K562 (cell line): Measurements from ENCODE around the gene ADGRF1. TPM values are rescaled to one million over a fixed set of nuclear protein-coding genes. Genes with fewer than 3 reads are reported as not detected.

Experiments used
- ATAC-seq: fragments of 200-7000 bp; cut with Tn5 transposase; 3 replicates; pipeline ENCODE4 v1.9.1; 2020; ENCODE audit warnings: moderate library complexity
- BruUV-seq: library from RNA; stranded (reverse); fragments of 400-500 nt; replicated peaks from 2 replicates; lab custom pipeline; 2021; lab: Mats Ljungman, UMichigan
- CTCF ChIA-PET: fragments of 300-600 bp; formaldehyde crosslinking; extraction: SDS; loops from one replicate; lab custom pipeline; 2021; ENCODE audit warnings: low intra/inter-chr PET ratio; lab: Yijun Ruan, JAX
- POLR2A ChIA-PET: fragments of 300-600, 350-650 bp; sonication (Branson Sonifier 250); formaldehyde crosslinking; extraction: SDS; loops from one replicate; lab custom pipeline; 2021; ENCODE audit warnings: antibody characterized with exemption, inconsistent platforms; lab: Yijun Ruan, JAX
- DNase-seq, 4 experiments: peaks; one replicate each; pipeline versions ENCODE4 v3.0.0 to v3.0.0-alpha.2; 2011 to 2018; ENCODE audit warnings: low spot score in 3 of 4, mixed read lengths in 3 of 4; ENCODE audit errors: extremely low read depth in 1 of 4
- FAIRE-seq: peaks from 2 replicates; lab custom pipeline; 2011; peaks lifted over from hg19 to GRCh38; lab: Jason Lieb, UNC
- H2AFZ ChIP-seq: 2 replicates; pipeline ENCODE4 v1.6.0; 2011; ENCODE audit warnings: low read depth, low read length, control low read depth, inconsistent platforms
- H3K27ac ChIP-seq: fragments of 200-600 bp; 3 replicates; pipeline ENCODE4 v1.8.0; 2011; ENCODE audit warnings: low read depth, mild to moderate bottlenecking, control low read depth, inconsistent platforms, low read length, moderate library complexity, mixed read lengths; ENCODE audit errors: extremely low read depth
- H3K27me3 ChIP-seq, 2 experiments: fragments of 300-600 bp in 1 of 2; 2 replicates in 1 of 2; 3 replicates in 1 of 2; pipeline versions ENCODE4 v1.6.0 to v1.8.0; 2011; ENCODE audit warnings: inconsistent platforms in 2 of 2, low read length in 2 of 2, mild to moderate bottlenecking in 1 of 2, mixed read lengths in 1 of 2, moderate library complexity in 1 of 2; ENCODE audit not compliant: control insufficient read depth in 2 of 2, insufficient read depth in 2 of 2
- H3K36me3 ChIP-seq: fragments of 300-600 bp; 3 replicates; pipeline ENCODE4 v1.8.0; 2011; ENCODE audit warnings: mild to moderate bottlenecking, low read length, inconsistent platforms; ENCODE audit not compliant: control insufficient read depth, insufficient read depth
- H3K4me1 ChIP-seq, 2 experiments: fragments of 200-600 bp in 1 of 2; replicated peaks in 1 of 2; 2 replicates in 1 of 2; 3 replicates in 1 of 2; pipeline versions ENCODE4 v1.5.1 to v1.8.0; 2011; ENCODE audit warnings: inconsistent platforms in 2 of 2, low read length in 2 of 2, mild to moderate bottlenecking in 1 of 2, mixed read lengths in 1 of 2, moderate library complexity in 1 of 2; ENCODE audit not compliant: control insufficient read depth in 2 of 2, insufficient read depth in 2 of 2
- H3K4me2 ChIP-seq: 2 replicates; pipeline ENCODE4 v1.6.1; 2011; ENCODE audit warnings: low read length, control low read depth, inconsistent platforms, mixed read lengths; ENCODE audit not compliant: insufficient read depth
- H3K4me3 ChIP-seq: fragments of 200-600 bp; sonication (generic), shearing (Covaris generic); 2 replicates; pipeline ENCODE4 v1.5.1; 2016; ENCODE audit warnings: control low read depth, inconsistent platforms
- H3K79me2 ChIP-seq: fragments of 200-600 bp; 3 replicates; pipeline ENCODE4 v1.8.0; 2011; ENCODE audit warnings: low read length, inconsistent platforms; ENCODE audit not compliant: control insufficient read depth, insufficient read depth
- H3K9ac ChIP-seq, 2 experiments: 2 replicates each; pipeline versions ENCODE4 v1.6.0 to v1.6.1; 2011; ENCODE audit warnings: low read depth in 2 of 2, low read length in 2 of 2, control low read depth in 1 of 2, inconsistent platforms in 1 of 2, mild to moderate bottlenecking in 1 of 2, mixed read lengths in 1 of 2; ENCODE audit not compliant: insufficient read depth in 1 of 2
- H3K9me1 ChIP-seq: one replicate; pipeline ENCODE4 v1.6.0; 2011; ENCODE audit warnings: inconsistent platforms, mild to moderate bottlenecking, low read length, moderate library complexity; ENCODE audit not compliant: control insufficient read depth, insufficient read depth
- H3K9me3 ChIP-seq: replicated peaks from 2 replicates; pipeline ENCODE4 v1.5.1; 2011; ENCODE audit warnings: low read depth, low read length, inconsistent platforms; ENCODE audit not compliant: control insufficient read depth, insufficient read depth
- H4K20me1 ChIP-seq: replicated peaks from 2 replicates; pipeline ENCODE4 v1.6.1; 2011; ENCODE audit warnings: low read length, inconsistent platforms, mixed read lengths; ENCODE audit not compliant: control insufficient read depth, insufficient read depth
- ARNT ChIP-seq, 2 experiments: fragments of 450-650 bp; IDR thresholded peaks; 2 replicates each; pipeline ENCODE4 v1.6.1; 2016; ENCODE audit warnings: mild to moderate bottlenecking in 1 of 2
- ESRRA ChIP-seq: fragments of 450-650 bp; IDR thresholded peaks from 2 replicates; pipeline ENCODE4 v1.6.1; 2014; ENCODE audit warnings: low read depth, mild to moderate bottlenecking, moderate library complexity, borderline replicate concordance
- GABPA ChIP-seq: fragments of 200-800 bp; sonication (Bioruptor generic); conservative IDR thresholded peaks from 2 replicates; pipeline ENCODE4 v1.6.1; 2016; ENCODE audit warnings: low read depth, missing genetic modification characterization, missing compliant biosample characterization
- NFIC ChIP-seq: fragments of 450-650 bp; IDR thresholded peaks from 2 replicates; pipeline ENCODE4 v1.6.1; 2017; ENCODE audit warnings: mild to moderate bottlenecking, inconsistent platforms
- SNIP1 ChIP-seq: fragments of 450-650 bp; IDR thresholded peaks from 2 replicates; pipeline ENCODE4 v1.7.1; 2017; ENCODE audit warnings: low read depth, mild to moderate bottlenecking
- WGBS: fragments of 100-300 bp; shearing (Covaris generic); methylation state at CpG from one replicate; pipeline ENCODE4 v1.1.6; 2016; ENCODE audit warnings: low coverage, mixed read lengths; ENCODE audit not compliant: insufficient coverage; ENCODE audit errors: missing lambda C conversion rate; 5-methylcytosine and 5-hydroxymethylcytosine counted together
- in situ Hi-C: fragments of 300-500 bp; cut with MboI; formaldehyde crosslinking; loops from 4 replicates; pipeline ENCODE4 v1.15.0; 2018; ENCODE audit warnings: inconsistent platforms, mixed read lengths
- intact Hi-C: fragments of 100-400 bp; cut with micrococcal nuclease; formaldehyde crosslinking; loops from 2 replicates; pipeline ENCODE4 v1.14.2; 2022
- polyA plus RNA-seq, 8 experiments: library from polyadenylated mRNA; depleted of rRNA in 4 of 8; stranded (reverse) in 5 of 8; unstranded in 3 of 8; fragments of >200 nt; fragmentation: Nextera tagmentation in 2 of 8; fragmentation: Illumina TruSeq in 1 of 8; extraction: Ambion mirVana in 2 of 8; extraction: Trizol in 1 of 8; gene quantifications; 2 replicates each; pipeline versions ENCODE4 v1.2.1 to v1.2.3, GENCODE V29; 2011 to 2014; ENCODE audit warnings: inconsistent platforms in 1 of 8, missing spikeins in 1 of 8
- total RNA-seq, 7 experiments: library from RNA; depleted of rRNA in 6 of 7; stranded (reverse); fragments of >200 nt in 6 of 7; fragmentation: Illumina TruSeq in 2 of 7; extraction: Trizol in 2 of 7; gene quantifications; 2 replicates each; pipeline versions ENCODE4 v1.2.1 to v1.2.3, GENCODE V29; 2011 to 2021; ENCODE audit warnings: low replicate concordance in 1 of 7
- TF ChIP-seq, protein P1 (sequence below): sonication (generic); formaldehyde crosslinking; IDR thresholded peaks from 2 replicates; pipeline ENCODE4 v1.8.0; 2022; ENCODE audit warnings: mild to moderate bottlenecking, missing genetic modification reagents
- TF ChIP-seq, protein P2 (sequence below): sonication (generic); IDR thresholded peaks from 2 replicates; pipeline ENCODE4 v1.6.1; 2016
- TF ChIP-seq, protein P3 (sequence below): fragments of 450-650 bp; formaldehyde crosslinking; IDR thresholded peaks from 2 replicates; pipeline ENCODE4 v1.4.0; 2020; ENCODE audit warnings: mild to moderate bottlenecking, mixed read lengths

The ADGRF1 gene
- total and polyA plus RNA-seq, 9 of the 15 experiments (the other 6 are each of a cell fraction or from before 2014, with no cell fraction given), result not detected

DNA sequence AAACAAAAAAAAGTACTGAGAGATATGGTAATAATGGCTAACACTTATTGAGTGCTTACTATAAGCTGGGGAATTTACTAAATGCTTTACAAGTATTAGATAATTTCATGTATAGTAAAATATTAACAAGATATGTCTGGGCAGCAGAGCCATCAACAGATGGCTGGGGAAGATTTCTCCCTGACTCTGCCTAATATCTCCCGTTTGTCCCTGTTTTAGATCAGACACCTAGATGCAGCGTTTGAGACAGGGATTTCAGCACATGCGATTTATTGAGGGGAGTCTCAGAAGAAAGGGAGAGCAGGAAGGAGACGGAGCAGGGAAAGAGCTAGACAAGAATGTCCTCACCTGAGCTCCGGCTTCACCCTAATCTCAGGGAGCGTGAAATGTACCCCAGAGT, 36.9 kb upstream of the ADGRF1 start (continued):
- no peak for TF ChIP-seq SNIP1
- TF ChIP-seq, protein P1, sequence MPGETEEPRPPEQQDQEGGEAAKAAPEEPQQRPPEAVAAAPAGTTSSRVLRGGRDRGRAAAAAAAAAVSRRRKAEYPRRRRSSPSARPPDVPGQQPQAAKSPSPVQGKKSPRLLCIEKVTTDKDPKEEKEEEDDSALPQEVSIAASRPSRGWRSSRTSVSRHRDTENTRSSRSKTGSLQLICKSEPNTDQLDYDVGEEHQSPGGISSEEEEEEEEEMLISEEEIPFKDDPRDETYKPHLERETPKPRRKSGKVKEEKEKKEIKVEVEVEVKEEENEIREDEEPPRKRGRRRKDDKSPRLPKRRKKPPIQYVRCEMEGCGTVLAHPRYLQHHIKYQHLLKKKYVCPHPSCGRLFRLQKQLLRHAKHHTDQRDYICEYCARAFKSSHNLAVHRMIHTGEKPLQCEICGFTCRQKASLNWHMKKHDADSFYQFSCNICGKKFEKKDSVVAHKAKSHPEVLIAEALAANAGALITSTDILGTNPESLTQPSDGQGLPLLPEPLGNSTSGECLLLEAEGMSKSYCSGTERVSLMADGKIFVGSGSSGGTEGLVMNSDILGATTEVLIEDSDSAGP (CRISPR knock-in tag), result no peak

DNA sequence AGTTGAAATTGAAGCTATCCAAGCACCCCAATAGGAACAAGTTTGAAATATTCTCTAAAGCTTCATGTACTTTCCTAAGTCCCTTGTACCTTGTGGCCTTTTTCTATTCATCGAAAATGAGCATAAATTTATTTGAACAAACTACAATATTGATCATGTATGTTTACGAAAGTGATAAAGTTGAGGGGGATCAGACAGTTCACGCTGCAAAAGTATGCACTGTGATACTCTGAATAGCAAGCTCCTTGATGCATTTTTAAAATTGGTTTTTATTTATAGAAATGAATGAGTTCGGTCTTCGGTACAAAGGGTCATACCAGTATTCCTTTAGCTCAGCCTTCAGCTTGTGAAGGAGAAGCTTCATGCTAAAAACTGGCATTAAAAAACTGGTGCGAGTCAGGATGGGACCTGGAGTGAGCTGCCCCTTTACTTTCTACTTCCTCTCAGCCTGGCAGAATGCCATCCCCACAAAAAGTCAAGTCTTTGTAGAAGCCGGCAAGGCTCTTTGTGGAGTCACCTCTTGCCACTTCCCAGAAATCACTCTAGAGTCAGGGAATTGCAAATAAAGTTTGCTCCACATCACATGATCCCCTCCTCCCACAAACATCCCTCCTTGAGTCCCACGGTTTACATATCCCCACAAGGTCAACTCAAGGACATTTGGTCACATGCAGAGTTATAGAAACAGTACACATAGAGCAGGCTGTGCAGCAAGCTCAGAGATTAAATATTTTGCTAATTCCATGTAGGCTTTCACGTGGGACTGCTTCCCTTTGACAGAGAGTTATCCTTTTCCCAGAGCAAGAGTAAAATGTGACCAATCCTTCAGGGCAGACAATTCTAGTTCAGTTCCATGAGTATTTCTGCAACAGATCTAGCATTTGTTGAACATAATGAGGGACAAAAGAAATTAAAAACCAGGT, 34.6 kb upstream of the ADGRF1 start:
- DNase-seq (no peak), ATAC-seq (no peak)
- peaks cover 11 to 14% of the 10 kb centered on the region in 2 experiments; a peak in 3 of 5 replicates for H3K27me3 ChIP-seq
- H3K36me3 ChIP-seq, result no peaks in the 10 kb centered on the region
- under 1% methylated on average over 9 of the region's 9 CpGs for WGBS
- no peaks in the 10 kb centered on the region for H3K4me1 ChIP-seq
- TF ChIP-seq GABPA (tag) (no peak), ESRRA (peak; percentile 46; the same call in 1 of the 2 replicates), NFIC (0 out of 2 replicates have a peak, but pooled peaks have one; percentile 15), ARNT (IDR thresholded peaks at IDR 0.05) (no peak)
- TF ChIP-seq, protein P2, sequence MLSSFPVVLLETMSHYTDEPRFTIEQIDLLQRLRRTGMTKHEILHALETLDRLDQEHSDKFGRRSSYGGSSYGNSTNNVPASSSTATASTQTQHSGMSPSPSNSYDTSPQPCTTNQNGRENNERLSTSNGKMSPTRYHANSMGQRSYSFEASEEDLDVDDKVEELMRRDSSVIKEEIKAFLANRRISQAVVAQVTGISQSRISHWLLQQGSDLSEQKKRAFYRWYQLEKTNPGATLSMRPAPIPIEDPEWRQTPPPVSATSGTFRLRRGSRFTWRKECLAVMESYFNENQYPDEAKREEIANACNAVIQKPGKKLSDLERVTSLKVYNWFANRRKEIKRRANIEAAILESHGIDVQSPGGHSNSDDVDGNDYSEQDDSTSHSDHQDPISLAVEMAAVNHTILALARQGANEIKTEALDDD, result no peak
- TF ChIP-seq, protein P3, sequence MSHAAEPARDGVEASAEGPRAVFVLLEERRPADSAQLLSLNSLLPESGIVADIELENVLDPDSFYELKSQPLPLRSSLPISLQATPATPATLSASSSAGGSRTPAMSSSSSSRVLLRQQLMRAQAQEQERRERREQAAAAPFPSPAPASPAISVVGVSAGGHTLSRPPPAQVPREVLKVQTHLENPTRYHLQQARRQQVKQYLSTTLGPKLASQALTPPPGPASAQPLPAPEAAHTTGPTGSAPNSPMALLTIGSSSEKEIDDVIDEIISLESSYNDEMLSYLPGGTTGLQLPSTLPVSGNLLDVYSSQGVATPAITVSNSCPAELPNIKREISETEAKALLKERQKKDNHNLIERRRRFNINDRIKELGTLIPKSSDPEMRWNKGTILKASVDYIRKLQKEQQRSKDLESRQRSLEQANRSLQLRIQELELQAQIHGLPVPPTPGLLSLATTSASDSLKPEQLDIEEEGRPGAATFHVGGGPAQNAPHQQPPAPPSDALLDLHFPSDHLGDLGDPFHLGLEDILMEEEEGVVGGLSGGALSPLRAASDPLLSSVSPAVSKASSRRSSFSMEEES (CRISPR knock-in tag), result peak; percentile 22; the same call in 1 of the 2 replicates
- TF ChIP-seq, all 486 proteins: peak for 3
- Histone ChIP-seq H2AFZ (no peak overlapping the region), H3K9ac (no peak overlapping the region), H4K20me1 (no peaks in the 10 kb centered on the region), H3K27ac (no peak overlapping the region), H3K79me2 (no peaks in the 10 kb centered on the region), H3K4me2 (no peak overlapping the region), H3K9me3 (no peaks in the 10 kb centered on the region), H3K9me1 (no peaks in the 10 kb centered on the region), H3K4me3 (no peak overlapping the region)
- intact Hi-C loops (no loop called here), in situ Hi-C loops (no loop called here)
- no peak for FAIRE-seq
- CTCF ChIA-PET, result no interaction called here
- POLR2A ChIA-PET, result no interaction called here
- BruUV-seq, result no TSS peak
